Right renal pelvis (tissue), 4 donors: ENCODE data around the gene SP140. TPM values are rescaled to one million over a fixed set of nuclear protein-coding genes. Genes with fewer than 3 reads are reported as not detected.
A peak's percentile ranks its signal among the peaks of the same experiment; 100 is the strongest.
"Not testable (repeated sequence)": the region's sequence is repeated elsewhere in the genome, so short reads cannot be mapped to it uniquely, and the experiment has no call there.

Experiments
- DNase-seq, 4 donors: peaks; one replicate each; pipeline ENCODE4 v3.0.0-alpha.2; 2013; ENCODE audit warnings: low read depth in 4 of 4, low spot score in 3 of 4, missing footprints in 1 of 4
- polyA plus RNA-seq, 4 donors: library from polyadenylated mRNA; unstranded; fragments of 120-200 nt; gene quantifications; one replicate each; pipeline ENCODE4 v1.2.1, GENCODE V29; 2013; ENCODE audit not compliant: insufficient read length in 4 of 4

Gene SP140
- polyA plus RNA-seq, 4 donors, result 0.50 to 0.98 (median 0.67) TPM

- no peak for DNase-seq
Observed at GRCh38 chr2:230269715-230270114, 44.2 kb downstream of the SP140 start.

- no peak for DNase-seq
Observed at GRCh38 chr2:230282936-230283335, 57.4 kb downstream of the SP140 start.

GRCh38 chr2:230286048-230286447 is 60.5 kb downstream of the SP140 start:
- DNase-seq, result no peak

GRCh38 chr2:230289311-230289710 is 63.8 kb downstream of the SP140 start:
- DNase-seq, result peak in 2 of 4 donors; percentile 1 to 3

GRCh38 chr2:230295192-230295591 is 69.7 kb downstream of the SP140 start:
- no peak for DNase-seq

- DNase-seq, result no peak
Observed at GRCh38 chr2:230296917-230297316, 71.4 kb downstream of the SP140 start.

- DNase-seq, result no peak
Observed at GRCh38 chr2:230299618-230300017, 74.1 kb downstream of the SP140 start.

- DNase-seq, result no peak
Observed at GRCh38 chr2:230305416-230306275, 80.1 kb downstream of the SP140 start.

GRCh38 chr2:230306474-230306873 is 80.9 kb downstream of the SP140 start:
- no peak for DNase-seq

- no peak for DNase-seq
Observed at GRCh38 chr2:230307485-230307884, 81.9 kb downstream of the SP140 start.

GRCh38 chr2:230308402-230309000 is 83.0 kb downstream of the SP140 start:
- DNase-seq, result no peak

- DNase-seq, result not testable (repeated sequence)
Observed at GRCh38 chr2:230310792-230311191, 85.3 kb downstream of the SP140 start.

- DNase-seq, result not testable (repeated sequence)
Observed at GRCh38 chr2:230311634-230312033, 86.1 kb downstream of the SP140 start.

- DNase-seq, result no peak
Observed at GRCh38 chr2:230312638-230313037, 87.1 kb downstream of the SP140 start.

- no peak for DNase-seq
Observed at GRCh38 chr2:230317366-230317765, 91.8 kb downstream of the SP140 start.

- DNase-seq, result no peak
Observed at GRCh38 chr2:230318190-230319121, 92.9 kb downstream of the SP140 start.

GRCh38 chr2:230319211-230319862 is 93.8 kb downstream of the SP140 start:
- DNase-seq, result no peak

GRCh38 chr2:230321031-230321430 is 95.5 kb downstream of the SP140 start:
- no peak for DNase-seq

- DNase-seq, result no peak
Observed at GRCh38 chr2:230322561-230323384, 97.2 kb downstream of the SP140 start.
